Measurements from ENCODE around the gene ANKMY1. TPM values are rescaled to one million over a fixed set of nuclear protein-coding genes. Genes with fewer than 3 reads are reported as not detected.

ANKMY1 gene
- polyA plus RNA-seq, 1 experiment: 6.8 TPM

DNA sequence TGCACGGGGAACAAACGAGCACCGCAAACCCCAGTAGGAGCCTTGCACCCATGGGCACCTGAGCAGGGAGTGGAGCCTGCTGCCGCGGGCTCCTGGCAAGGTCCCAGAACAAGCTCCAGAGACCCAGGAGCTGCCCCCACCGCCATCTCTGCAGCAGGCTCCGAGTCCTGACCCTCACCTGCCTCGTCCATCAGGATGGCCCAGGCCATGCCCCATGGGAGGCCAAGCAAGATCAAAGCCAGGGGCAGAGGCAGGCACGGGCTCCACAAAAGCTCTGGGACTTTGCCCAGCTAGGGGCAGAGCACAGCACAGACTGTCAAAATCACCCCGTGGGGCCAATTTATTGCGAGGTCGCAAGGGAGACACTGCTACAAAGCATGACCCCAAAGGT lies 78.7 kb downstream of the ANKMY1 start:
- POLR2A ChIA-PET: no interaction called here
- CTCF ChIA-PET: interaction anchor here (0.6 to 1.1 kb wide), 2 partner anchors 12 to 18 kb away, joined by 3 read pairs; no protein-coding TSS in a partner anchor
- H3K4me3 ChIP-seq (ENCODE audit: low read depth, low read length): no peak overlapping the region
- H3K36me3 ChIP-seq (ENCODE audit: control insufficient read depth, insufficient read depth, low read length): no peaks in the 10 kb centered on the region
- TF ChIP-seq, protein P1, sequence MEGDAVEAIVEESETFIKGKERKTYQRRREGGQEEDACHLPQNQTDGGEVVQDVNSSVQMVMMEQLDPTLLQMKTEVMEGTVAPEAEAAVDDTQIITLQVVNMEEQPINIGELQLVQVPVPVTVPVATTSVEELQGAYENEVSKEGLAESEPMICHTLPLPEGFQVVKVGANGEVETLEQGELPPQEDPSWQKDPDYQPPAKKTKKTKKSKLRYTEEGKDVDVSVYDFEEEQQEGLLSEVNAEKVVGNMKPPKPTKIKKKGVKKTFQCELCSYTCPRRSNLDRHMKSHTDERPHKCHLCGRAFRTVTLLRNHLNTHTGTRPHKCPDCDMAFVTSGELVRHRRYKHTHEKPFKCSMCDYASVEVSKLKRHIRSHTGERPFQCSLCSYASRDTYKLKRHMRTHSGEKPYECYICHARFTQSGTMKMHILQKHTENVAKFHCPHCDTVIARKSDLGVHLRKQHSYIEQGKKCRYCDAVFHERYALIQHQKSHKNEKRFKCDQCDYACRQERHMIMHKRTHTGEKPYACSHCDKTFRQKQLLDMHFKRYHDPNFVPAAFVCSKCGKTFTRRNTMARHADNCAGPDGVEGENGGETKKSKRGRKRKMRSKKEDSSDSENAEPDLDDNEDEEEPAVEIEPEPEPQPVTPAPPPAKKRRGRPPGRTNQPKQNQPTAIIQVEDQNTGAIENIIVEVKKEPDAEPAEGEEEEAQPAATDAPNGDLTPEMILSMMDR (IDR thresholded peaks at IDR 0.05; ENCODE audit: insufficient read depth, low read depth, low read length): no peak
- no peak for DNase-seq (ENCODE audit: low read depth)
- H3K27me3 ChIP-seq (ENCODE audit: control insufficient read depth, insufficient read depth, low read length): no peaks in the 10 kb centered on the region

DNA sequence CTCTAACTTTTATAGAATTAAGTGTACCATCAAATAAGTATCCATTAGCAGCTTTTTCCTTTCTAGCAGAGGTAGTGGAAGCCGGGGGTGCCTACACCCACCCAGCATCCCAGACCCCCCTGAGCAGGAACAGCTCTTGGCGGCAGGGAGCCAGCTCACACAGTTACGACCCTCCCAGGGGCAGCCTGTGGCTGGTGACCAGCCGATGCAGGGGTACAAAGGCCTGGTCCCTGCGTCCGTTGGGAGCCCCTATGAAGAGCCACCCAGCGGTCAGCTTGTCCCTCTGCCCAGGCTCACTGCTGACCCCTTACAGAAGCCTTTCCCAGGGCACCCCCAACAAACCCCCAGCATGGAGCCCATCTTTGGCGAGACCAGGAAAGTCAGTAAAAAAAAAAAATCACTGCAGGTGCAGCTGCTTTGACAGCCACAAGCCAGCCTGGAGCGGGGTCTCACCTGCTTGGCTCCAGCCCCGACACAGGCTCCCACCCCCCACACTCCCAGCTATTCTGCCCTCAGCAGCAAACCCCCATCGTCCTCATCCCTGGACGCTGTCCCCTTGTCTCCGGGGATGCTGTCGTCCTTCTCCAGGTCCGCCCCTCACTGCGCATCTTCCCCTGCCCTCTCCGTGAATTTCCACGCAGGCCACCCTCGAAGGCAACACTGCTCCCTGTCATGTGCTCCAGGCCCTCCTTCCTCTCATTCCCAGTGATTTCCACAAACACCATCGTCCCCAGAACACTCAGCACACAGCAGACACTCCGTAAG lies 79.3 kb downstream of the ANKMY1 start:
- DNase-seq (ENCODE audit: low read depth): no peak
- no peaks in the 10 kb centered on the region for H3K36me3 ChIP-seq (ENCODE audit: control insufficient read depth, insufficient read depth, low read length)
- CTCF ChIA-PET: interaction anchor here (0.6 kb wide), 1 partner anchor 13 kb away, joined by 3 read pairs; no protein-coding TSS in a partner anchor
- TF ChIP-seq, protein P1 (IDR thresholded peaks at IDR 0.05; ENCODE audit: insufficient read depth, low read depth, low read length): no peak
- H3K4me3 ChIP-seq (ENCODE audit: low read depth, low read length): no peak overlapping the region
- H3K27me3 ChIP-seq (ENCODE audit: control insufficient read depth, insufficient read depth, low read length): no peaks in the 10 kb centered on the region
- POLR2A ChIA-PET: no interaction called here

DNA sequence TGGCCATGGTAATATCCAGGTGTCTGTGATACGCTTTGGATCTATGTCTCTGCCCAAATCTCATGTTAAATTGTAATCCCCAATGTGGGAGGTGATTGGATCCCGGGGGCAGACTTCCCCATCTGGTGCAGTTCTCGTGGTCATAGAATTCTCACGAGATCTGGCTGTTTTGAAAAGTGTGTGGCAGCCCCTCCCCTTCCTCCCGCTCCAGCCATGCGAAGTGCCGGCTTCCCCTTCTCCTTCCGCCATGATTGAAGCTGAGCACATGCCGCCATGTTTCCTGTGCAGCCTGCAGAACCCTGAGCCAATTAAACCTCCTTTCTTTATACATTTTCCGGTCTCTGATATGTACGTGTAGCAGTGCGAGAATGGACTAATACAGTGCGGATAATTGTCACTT lies 79.9 kb downstream of the ANKMY1 start:
- ChIA-PET CTCF (no interaction called here), POLR2A (no interaction called here)
- Histone ChIP-seq H3K36me3 (ENCODE audit: control insufficient read depth, insufficient read depth, low read length) (no peaks in the 10 kb centered on the region), H3K27me3 (ENCODE audit: control insufficient read depth, insufficient read depth, low read length) (no peaks in the 10 kb centered on the region), H3K4me3 (ENCODE audit: low read depth, low read length) (no peak overlapping the region)
- TF ChIP-seq, protein P1 (IDR thresholded peaks at IDR 0.05; ENCODE audit: insufficient read depth, low read depth, low read length): no peak
- no peak for DNase-seq (ENCODE audit: low read depth)

DNA sequence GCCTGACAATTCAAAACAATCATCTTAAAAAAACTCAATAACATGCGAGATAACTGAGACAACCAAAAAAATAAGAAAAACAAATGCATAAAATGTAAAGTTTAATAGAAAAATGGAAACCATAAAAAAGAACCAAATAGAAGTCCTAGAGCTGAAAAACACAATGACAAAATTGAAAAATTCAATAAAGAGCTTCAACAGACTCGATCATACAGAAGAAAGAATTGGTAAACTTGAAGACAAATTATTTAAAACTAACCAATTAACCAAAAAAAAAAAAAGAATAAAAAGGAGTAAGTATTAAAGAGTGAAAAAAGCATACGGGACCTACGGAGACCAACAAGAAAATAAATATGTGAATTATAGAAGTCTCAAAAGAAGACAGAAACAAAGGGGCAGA lies 84.6 kb downstream of the ANKMY1 start:
- no peak overlapping the region for H3K4me3 ChIP-seq (ENCODE audit: low read depth, low read length)
- ChIA-PET CTCF (interaction anchor here (0.7 kb wide), 1 partner anchor 15 kb away, joined by 3 read pairs; no protein-coding TSS in a partner anchor), POLR2A (no interaction called here)
- no peak for DNase-seq (ENCODE audit: low read depth)
- no peaks in the 10 kb centered on the region for H3K27me3 ChIP-seq (ENCODE audit: control insufficient read depth, insufficient read depth, low read length)
- TF ChIP-seq, protein P1 (IDR thresholded peaks at IDR 0.05; ENCODE audit: insufficient read depth, low read depth, low read length): no peak
- H3K36me3 ChIP-seq (ENCODE audit: control insufficient read depth, insufficient read depth, low read length): no peaks in the 10 kb centered on the region

DNA sequence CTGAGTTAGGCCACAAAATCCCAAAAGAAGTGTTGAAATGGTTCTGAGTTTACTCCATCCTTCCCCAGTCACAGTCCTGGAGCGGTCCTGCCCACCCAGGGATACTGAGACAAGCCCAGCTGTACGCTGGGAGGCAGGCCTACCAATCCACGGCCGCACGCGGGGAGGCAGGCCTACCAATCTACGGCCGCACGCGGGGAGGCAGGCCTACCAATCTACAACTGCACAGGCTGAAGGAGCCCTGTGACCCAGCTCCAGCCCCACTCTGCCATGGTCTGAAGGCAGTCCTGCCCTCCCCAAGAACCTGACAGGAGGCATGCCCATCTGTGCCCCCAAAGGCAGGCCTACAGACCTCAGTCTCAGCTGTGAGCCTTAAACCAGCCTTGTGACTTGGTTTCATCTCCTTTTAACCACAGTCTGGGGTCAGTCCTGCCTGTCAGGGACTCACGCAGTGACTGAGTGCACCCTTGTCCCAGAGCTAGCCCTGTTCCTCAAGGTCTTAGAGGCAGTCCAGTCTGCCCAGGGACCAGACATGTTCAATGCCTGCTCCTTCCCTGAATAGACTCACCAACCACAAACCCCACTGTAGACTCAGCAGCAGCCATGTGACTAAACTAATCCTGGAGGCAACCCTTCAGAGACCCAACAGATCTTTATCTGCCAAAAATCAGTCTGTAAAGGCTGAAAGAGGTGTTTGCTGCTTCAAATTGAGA lies 85.6 kb downstream of the ANKMY1 start:
- Histone ChIP-seq H3K36me3 (ENCODE audit: control insufficient read depth, insufficient read depth, low read length) (no peaks in the 10 kb centered on the region), H3K27me3 (ENCODE audit: control insufficient read depth, insufficient read depth, low read length) (no peaks in the 10 kb centered on the region), H3K4me3 (ENCODE audit: low read depth, low read length) (no peak overlapping the region)
- TF ChIP-seq, protein P1 (IDR thresholded peaks at IDR 0.05; ENCODE audit: insufficient read depth, low read depth, low read length): no peak
- no peak for DNase-seq (ENCODE audit: low read depth)
- CTCF ChIA-PET: interaction anchor here (0.7 kb wide), 1 partner anchor 89 kb away, joined by 3 read pairs; no protein-coding TSS in a partner anchor
- POLR2A ChIA-PET: no interaction called here

Measured in BJ (cell line).